K562 (cell line): ENCODE measurements around the gene NEDD4L. TPM values are rescaled to one million over a fixed set of nuclear protein-coding genes. Genes with fewer than 3 reads are reported as not detected.

Source experiments
- BRF2 ChIP-seq: IDR thresholded peaks from 3 replicates; pipeline ENCODE4 v1.6.1; 2011; ENCODE audit warnings: borderline replicate concordance, mild to moderate bottlenecking; ENCODE audit not compliant: insufficient read length, insufficient read depth
- CBX3 ChIP-seq, 2 experiments: IDR thresholded peaks; 1 replicate in 1 of 2; 2 replicates in 1 of 2; pipeline ENCODE4 v1.6.1; 2012; ENCODE audit warnings: inconsistent platforms in 2 of 2, low read length in 2 of 2, borderline replicate concordance in 1 of 2, control low read depth in 1 of 2
- CSDE1 ChIP-seq, 2 experiments: fragments of 450-650 bp; IDR thresholded peaks; 2 replicates each; pipeline ENCODE4 v1.6.1; 2016; ENCODE audit warnings: mild to moderate bottlenecking in 1 of 2
- EHMT2 ChIP-seq: fragments of 450-650 bp; IDR thresholded peaks from 2 replicates; pipeline ENCODE4 v1.6.1; 2018; ENCODE audit warnings: antibody characterized with exemption
- FOXP4 ChIP-seq: sonication (generic); formaldehyde crosslinking; IDR thresholded peaks from 2 replicates; pipeline ENCODE4 v1.8.0; 2022; ENCODE audit warnings: mild to moderate bottlenecking, missing genetic modification reagents, borderline replicate concordance
- GTF2E2 ChIP-seq: fragments of 200-800 bp; sonication (Bioruptor generic); IDR thresholded peaks from 2 replicates; pipeline ENCODE4 v1.6.1; 2016; ENCODE audit warnings: missing genetic modification characterization, missing compliant biosample characterization
- HDAC2 ChIP-seq: fragments of 450-650 bp; IDR thresholded peaks from 2 replicates; pipeline ENCODE4 v1.6.1; 2016; ENCODE audit warnings: mild to moderate bottlenecking
- HNRNPK ChIP-seq: fragments of 200-400 bp; formaldehyde crosslinking; IDR thresholded peaks from one replicate; pipeline ENCODE4 v1.6.1; 2018; ENCODE audit warnings: mild to moderate bottlenecking, low read depth, low read length; ENCODE audit not compliant: poor library complexity, severe bottlenecking
- JUNB ChIP-seq: fragments of 450-650 bp; formaldehyde crosslinking; conservative IDR thresholded peaks from 2 replicates; pipeline ENCODE4 v1.4.0; 2020; ENCODE audit warnings: mild to moderate bottlenecking
- MCM2 ChIP-seq: fragments of 450-650 bp; IDR thresholded peaks from 2 replicates; pipeline ENCODE4 v1.6.1; 2017; ENCODE audit warnings: low read depth, mild to moderate bottlenecking
- MECOM ChIP-seq: fragments of 250-450 bp; sonication (Bioruptor Pico); IDR thresholded peaks from 2 replicates; pipeline ENCODE4 v1.8.0; 2022; ENCODE audit warnings: inconsistent platforms
- OTX1 ChIP-seq: fragments of 450-650 bp; formaldehyde crosslinking; IDR thresholded peaks from 2 replicates; pipeline ENCODE4 v1.4.0; 2022; ENCODE audit warnings: mild to moderate bottlenecking
- POLR2B ChIP-seq: fragments of 450-650 bp; IDR thresholded peaks from 2 replicates; pipeline ENCODE4 v1.6.1; 2018; ENCODE audit warnings: low read depth; ENCODE audit not compliant: partially characterized antibody
- PURB ChIP-seq: sonication (generic); formaldehyde crosslinking; IDR thresholded peaks from 2 replicates; pipeline ENCODE4 v1.9.0; 2021; ENCODE audit warnings: low read depth, mild to moderate bottlenecking, missing genetic modification reagents
- RB1 ChIP-seq: fragments of 450-650 bp; IDR thresholded peaks from 2 replicates; pipeline ENCODE4 v1.6.1; 2017; ENCODE audit warnings: low read depth, mild to moderate bottlenecking
- SMARCB1 ChIP-seq: IDR thresholded peaks from 2 replicates; pipeline ENCODE4 v1.6.1; 2011; ENCODE audit warnings: improper control_type of control experiment, low read depth; ENCODE audit not compliant: insufficient read length
- SNRNP70 ChIP-seq: fragments of 200-400 bp; formaldehyde crosslinking; optimal IDR thresholded peaks from 2 replicates; pipeline ENCODE3; 2017; ENCODE audit warnings: low read depth, low read length
- SRSF3 ChIP-seq: fragments of 200-400 bp; formaldehyde crosslinking; IDR thresholded peaks from 2 replicates; pipeline ENCODE4 v1.6.1; 2016; ENCODE audit warnings: mild to moderate bottlenecking, low read length, moderate library complexity; ENCODE audit not compliant: insufficient read depth
- THAP12 ChIP-seq: fragments of 250-450 bp; sonication (Bioruptor Pico); IDR thresholded peaks from 2 replicates; pipeline ENCODE4 v1.9.0; 2021; ENCODE audit warnings: mild to moderate bottlenecking, inconsistent platforms
- YBX1 ChIP-seq: fragments of 450-650 bp; IDR thresholded peaks from 2 replicates; pipeline ENCODE4 v1.7.1; 2016; ENCODE audit warnings: mild to moderate bottlenecking
- ZBTB1 ChIP-seq: sonication (generic); formaldehyde crosslinking; IDR thresholded peaks from 2 replicates; pipeline ENCODE4 v1.8.1; 2023; ENCODE audit warnings: missing genetic modification reagents, low read depth, mild to moderate bottlenecking, borderline replicate concordance
- ZNF551 ChIP-seq: fragments of 250-450 bp; sonication (Bioruptor Pico); IDR thresholded peaks from 2 replicates; pipeline ENCODE4 v1.5.0; 2021; ENCODE audit warnings: mild to moderate bottlenecking, moderate library complexity
- ZNF583 ChIP-seq: fragments of 250-450 bp; sonication (Bioruptor Pico); IDR thresholded peaks from 2 replicates; pipeline ENCODE4 v1.4.0; 2020
- polyA plus RNA-seq, 8 experiments: library from polyadenylated mRNA; depleted of rRNA in 4 of 8; stranded (reverse) in 5 of 8; unstranded in 3 of 8; fragments of >200 nt; fragmentation: Nextera tagmentation in 2 of 8; fragmentation: Illumina TruSeq in 1 of 8; extraction: Ambion mirVana in 2 of 8; extraction: Trizol in 1 of 8; gene quantifications; 2 replicates each; pipeline versions ENCODE4 v1.2.1 to v1.2.3, GENCODE V29; 2011 to 2014; ENCODE audit warnings: inconsistent platforms in 1 of 8, missing spikeins in 1 of 8
- total RNA-seq, 7 experiments: library from RNA; depleted of rRNA in 6 of 7; stranded (reverse); fragments of >200 nt in 6 of 7; fragmentation: Illumina TruSeq in 2 of 7; extraction: Trizol in 2 of 7; gene quantifications; 2 replicates each; pipeline versions ENCODE4 v1.2.1 to v1.2.3, GENCODE V29; 2011 to 2021; ENCODE audit warnings: low replicate concordance in 1 of 7
- TF ChIP-seq, protein P1 (sequence below): sonication (generic); formaldehyde crosslinking; IDR thresholded peaks from 2 replicates; pipeline ENCODE4 v1.8.0; 2022; ENCODE audit warnings: mild to moderate bottlenecking, low read depth, missing genetic modification reagents

Gene NEDD4L
- total and polyA plus RNA-seq, 9 of the 15 experiments (the other 6 are each of a cell fraction or from before 2014, with no cell fraction given) = 8.1 to 33.4 (median 19.9) TPM

- TF ChIP-seq BRF2 (no peak), RB1 (no peak), ZBTB1 (CRISPR knock-in tag) (no peak), SMARCB1 (no peak), OTX1 (CRISPR knock-in tag) (no peak), THAP12 (CRISPR knock-in tag) (no peak), MCM2 (no peak), FOXP4 (CRISPR knock-in tag) (no peak), ZNF583 (CRISPR knock-in tag) (no peak), CSDE1 (IDR thresholded peaks at IDR 0.05) (no peak), ZNF551 (CRISPR knock-in tag) (no peak), CBX3 (IDR thresholded peaks at IDR 0.05; ENCODE audit: borderline replicate concordance in 1 of 2, low read length in 2 of 2) (0 out of 3 replicates have a peak, but pooled peaks of 1 of the 2 experiments have one; percentile 51), EHMT2 (no peak), YBX1 (no peak), SNRNP70 (no peak), PURB (CRISPR knock-in tag) (no peak), GTF2E2 (tag) (no peak), MECOM (CRISPR knock-in tag) (no peak), HDAC2 (no peak; the same call in 1 of the 2 replicates), SRSF3 (no peak), POLR2B (peak; percentile 84), HNRNPK (no peak), JUNB (CRISPR knock-in tag) (no peak)
- TF ChIP-seq, protein P1, sequence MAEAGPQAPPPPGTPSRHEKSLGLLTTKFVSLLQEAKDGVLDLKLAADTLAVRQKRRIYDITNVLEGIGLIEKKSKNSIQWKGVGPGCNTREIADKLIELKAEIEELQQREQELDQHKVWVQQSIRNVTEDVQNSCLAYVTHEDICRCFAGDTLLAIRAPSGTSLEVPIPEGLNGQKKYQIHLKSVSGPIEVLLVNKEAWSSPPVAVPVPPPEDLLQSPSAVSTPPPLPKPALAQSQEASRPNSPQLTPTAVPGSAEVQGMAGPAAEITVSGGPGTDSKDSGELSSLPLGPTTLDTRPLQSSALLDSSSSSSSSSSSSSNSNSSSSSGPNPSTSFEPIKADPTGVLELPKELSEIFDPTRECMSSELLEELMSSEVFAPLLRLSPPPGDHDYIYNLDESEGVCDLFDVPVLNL (CRISPR knock-in tag) = no peak
These were observed 177.2 kb downstream of the NEDD4L start (continued) for GRCh38 chr18:58221060-58221725.
